HEK293 (cell line): ENCODE results near the gene FGR.

Experiments used
- CTCF ChIA-PET: fragments of 350-600 bp; formaldehyde crosslinking; extraction: SDS; loops from one replicate; lab custom pipeline; 2021; ENCODE audit warnings: antibody characterized with exemption; lab: Yijun Ruan, JAX
- POLR2A ChIA-PET: fragments of 300-600 bp; formaldehyde crosslinking; extraction: SDS; loops from one replicate; lab custom pipeline; 2020; ENCODE audit warnings: antibody characterized with exemption, inconsistent platforms; lab: Yijun Ruan, JAX
- H3K27ac ChIP-seq: fragments of 200-500 bp; sonication (Bioruptor generic); 2 replicates; pipeline ENCODE4 v1.5.1; 2014; ENCODE audit warnings: low read depth, low read length, control low read depth, inconsistent platforms; ENCODE audit errors: extremely low read depth
- H3K36me3 ChIP-seq, 2 experiments: fragments of 200-500 bp in 1 of 2; sonication (Bioruptor generic) in 1 of 2; 1 replicate in 1 of 2; 2 replicates in 1 of 2; pipeline ENCODE4 v1.5.1; 2014 to 2017; ENCODE audit warnings: inconsistent platforms in 2 of 2, low read length in 2 of 2; ENCODE audit not compliant: control insufficient read depth in 2 of 2, insufficient read depth in 1 of 2
- H3K4me1 ChIP-seq: fragments of 200-500 bp; sonication (Bioruptor generic); 2 replicates; pipeline ENCODE4 v1.5.1; 2014; ENCODE audit warnings: mild to moderate bottlenecking, low read length, inconsistent platforms; ENCODE audit not compliant: control insufficient read depth, insufficient read depth
- H3K4me3 ChIP-seq: 2 replicates; pipeline ENCODE4 v1.5.1; 2011; ENCODE audit warnings: low read depth, mild to moderate bottlenecking, control low read depth, low read length, moderate library complexity
- H3K9me3 ChIP-seq: fragments of 200-500 bp; sonication (Bioruptor generic); 2 replicates; pipeline ENCODE4 v1.5.1; 2014; ENCODE audit warnings: low read depth, low read length, inconsistent platforms; ENCODE audit not compliant: control insufficient read depth, insufficient read depth
- GLI2 ChIP-seq: fragments of 450-650 bp; formaldehyde crosslinking; IDR thresholded peaks from 2 replicates; pipeline ENCODE4; 2017; ENCODE audit warnings: missing biosample characterization, missing genetic modification characterization, low read depth, borderline replicate concordance
- KLF7 ChIP-seq: fragments of 450-650 bp; formaldehyde crosslinking; IDR thresholded peaks from 2 replicates; pipeline ENCODE4 v1.5.1; 2016; ENCODE audit warnings: missing biosample characterization, missing genetic modification characterization, borderline replicate concordance
- MZF1 ChIP-seq: fragments of 450-650 bp; formaldehyde crosslinking; IDR thresholded peaks from 2 replicates; pipeline ENCODE4 v1.5.1; 2017; ENCODE audit warnings: missing biosample characterization, missing genetic modification characterization, borderline replicate concordance
- ZNF10 ChIP-seq: fragments of 450-650 bp; formaldehyde crosslinking; IDR thresholded peaks from 2 replicates; pipeline ENCODE4 v1.5.1; 2017; ENCODE audit warnings: missing biosample characterization, missing genetic modification characterization
- ZNF114 ChIP-seq: fragments of 450-650 bp; formaldehyde crosslinking; IDR thresholded peaks from 2 replicates; pipeline ENCODE4 v1.5.0; 2017; ENCODE audit warnings: missing biosample characterization, missing genetic modification characterization
- ZNF121 ChIP-seq: fragments of 450-650 bp; formaldehyde crosslinking; IDR thresholded peaks from 2 replicates; pipeline ENCODE4 v1.5.1; 2016; ENCODE audit warnings: missing biosample characterization, missing genetic modification characterization
- ZNF155 ChIP-seq: fragments of 450-650 bp; formaldehyde crosslinking; IDR thresholded peaks from 2 replicates; pipeline ENCODE4 v1.5.1; 2016; ENCODE audit warnings: missing biosample characterization, missing genetic modification characterization
- ZNF223 ChIP-seq: fragments of 450-650 bp; formaldehyde crosslinking; IDR thresholded peaks from 2 replicates; pipeline ENCODE4 v1.5.1; 2016; ENCODE audit warnings: missing biosample characterization, missing genetic modification characterization
- ZNF292 ChIP-seq: fragments of 450-650 bp; formaldehyde crosslinking; IDR thresholded peaks from 2 replicates; pipeline ENCODE4 v1.5.1; 2016; ENCODE audit warnings: low read depth, missing biosample characterization, missing genetic modification characterization, borderline replicate concordance
- ZNF335 ChIP-seq: fragments of 450-650 bp; formaldehyde crosslinking; conservative IDR thresholded peaks from 2 replicates; pipeline ENCODE4 v1.5.1; 2016; ENCODE audit warnings: missing biosample characterization, missing genetic modification characterization
- ZNF530 ChIP-seq: fragments of 450-650 bp; formaldehyde crosslinking; IDR thresholded peaks from 2 replicates; pipeline ENCODE4 v1.5.1; 2016; ENCODE audit warnings: low read depth, missing biosample characterization, missing genetic modification characterization
- ZNF561 ChIP-seq: fragments of 450-650 bp; IDR thresholded peaks from 2 replicates; pipeline ENCODE4 v1.5.1; 2018; ENCODE audit warnings: missing biosample characterization, missing genetic modification characterization, borderline replicate concordance
- ZNF621 ChIP-seq: fragments of 450-650 bp; formaldehyde crosslinking; IDR thresholded peaks from 2 replicates; pipeline ENCODE4 v1.5.1; 2017; ENCODE audit warnings: missing biosample characterization, missing genetic modification characterization
- ZNF626 ChIP-seq: fragments of 450-650 bp; sonication (Bioruptor Pico); formaldehyde crosslinking; IDR thresholded peaks from 2 replicates; pipeline ENCODE4 v1.5.1; 2018; ENCODE audit warnings: missing biosample characterization, missing genetic modification characterization, inconsistent platforms
- ZNF629 ChIP-seq: fragments of 450-650 bp; formaldehyde crosslinking; IDR thresholded peaks from 2 replicates; pipeline ENCODE4 v1.5.1; 2017; ENCODE audit warnings: missing biosample characterization, missing genetic modification characterization
- ZNF792 ChIP-seq: fragments of 450-650 bp; formaldehyde crosslinking; IDR thresholded peaks from 2 replicates; pipeline ENCODE4 v1.5.1; 2016; ENCODE audit warnings: missing biosample characterization, missing genetic modification characterization
- ZSCAN23 ChIP-seq: fragments of 450-650 bp; formaldehyde crosslinking; IDR thresholded peaks from 2 replicates; pipeline ENCODE4 v1.5.1; 2016; ENCODE audit warnings: missing biosample characterization, missing genetic modification characterization
- ZSCAN4 ChIP-seq: fragments of 450-650 bp; formaldehyde crosslinking; IDR thresholded peaks from 2 replicates; pipeline ENCODE4 v1.5.1; 2017; ENCODE audit warnings: missing biosample characterization, missing genetic modification characterization
- ZXDB ChIP-seq: fragments of 450-650 bp; formaldehyde crosslinking; IDR thresholded peaks from 2 replicates; pipeline ENCODE4 v1.5.1; 2016; ENCODE audit warnings: missing biosample characterization, missing genetic modification characterization
- TF ChIP-seq, protein P1 (sequence below): fragments of 450-650 bp; formaldehyde crosslinking; IDR thresholded peaks from 2 replicates; pipeline ENCODE4 v1.5.1; 2016; ENCODE audit warnings: missing biosample characterization, missing genetic modification characterization
- TF ChIP-seq, protein P2 (sequence below): fragments of 450-650 bp; formaldehyde crosslinking; IDR thresholded peaks from 2 replicates; pipeline ENCODE4 v1.5.1; 2016; ENCODE audit warnings: missing biosample characterization, missing genetic modification characterization
- TF ChIP-seq, protein P3 (sequence below): fragments of 450-650 bp; formaldehyde crosslinking; IDR thresholded peaks from 2 replicates; pipeline ENCODE4 v1.5.1; 2016; ENCODE audit warnings: missing biosample characterization, missing genetic modification characterization
- TF ChIP-seq, protein P4 (sequence below): fragments of 450-650 bp; formaldehyde crosslinking; IDR thresholded peaks from 2 replicates; pipeline ENCODE4 v1.5.1; 2017; ENCODE audit warnings: missing biosample characterization, missing genetic modification characterization

FGR gene

DNA sequence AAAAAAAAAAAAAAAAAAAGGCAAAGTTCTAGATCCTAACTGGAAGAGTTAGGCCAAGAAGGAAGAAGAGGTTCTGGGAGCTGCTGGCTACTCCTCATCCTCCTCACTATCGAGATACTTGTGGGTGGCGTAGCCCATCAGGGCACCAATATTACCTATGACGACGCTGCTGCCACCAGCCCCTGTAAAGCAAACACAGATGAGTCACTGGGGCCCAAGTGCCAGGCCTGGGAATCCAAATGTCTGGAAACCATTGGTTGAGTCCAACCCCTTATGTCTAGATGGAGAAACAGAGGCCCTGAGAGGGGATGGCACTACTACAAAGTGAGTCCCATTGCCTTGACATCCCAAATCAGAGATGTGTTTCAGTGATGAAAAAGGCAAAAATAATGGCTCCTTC is 31.3 kb upstream of the FGR start:
- Histone ChIP-seq H3K36me3 (no peaks in the 10 kb centered on the region), H3K4me1 (no peaks in the 10 kb centered on the region), H3K4me3 (no peak overlapping the region), H3K27ac (no peak overlapping the region), H3K9me3 (no peaks in the 10 kb centered on the region)
- TF ChIP-seq ZNF10 (peak; percentile 86; the same call in 1 of the 2 replicates), ZNF114 (tag by site-specific recombination) (no peak), ZNF621 (tag by site-specific recombination) (no peak), ZNF155 (no peak), KLF7 (tag by site-specific recombination) (no peak), ZSCAN4 (tag by site-specific recombination) (no peak), ZSCAN23 (tag by site-specific recombination) (no peak), ZNF629 (tag by site-specific recombination) (peak; percentile 31; the same call in 1 of the 2 replicates), GLI2 (tag by site-specific recombination) (no peak), ZNF121 (no peak), ZNF626 (tag by site-specific recombination) (no peak), MZF1 (tag by site-specific recombination) (no peak), ZXDB (no peak), ZNF530 (no peak), ZNF223 (no peak), ZNF335 (tag by site-specific recombination) (no peak), ZNF292 (no peak), ZNF561 (tag by site-specific recombination) (no peak), ZNF792 (no peak)
- TF ChIP-seq, protein P1, sequence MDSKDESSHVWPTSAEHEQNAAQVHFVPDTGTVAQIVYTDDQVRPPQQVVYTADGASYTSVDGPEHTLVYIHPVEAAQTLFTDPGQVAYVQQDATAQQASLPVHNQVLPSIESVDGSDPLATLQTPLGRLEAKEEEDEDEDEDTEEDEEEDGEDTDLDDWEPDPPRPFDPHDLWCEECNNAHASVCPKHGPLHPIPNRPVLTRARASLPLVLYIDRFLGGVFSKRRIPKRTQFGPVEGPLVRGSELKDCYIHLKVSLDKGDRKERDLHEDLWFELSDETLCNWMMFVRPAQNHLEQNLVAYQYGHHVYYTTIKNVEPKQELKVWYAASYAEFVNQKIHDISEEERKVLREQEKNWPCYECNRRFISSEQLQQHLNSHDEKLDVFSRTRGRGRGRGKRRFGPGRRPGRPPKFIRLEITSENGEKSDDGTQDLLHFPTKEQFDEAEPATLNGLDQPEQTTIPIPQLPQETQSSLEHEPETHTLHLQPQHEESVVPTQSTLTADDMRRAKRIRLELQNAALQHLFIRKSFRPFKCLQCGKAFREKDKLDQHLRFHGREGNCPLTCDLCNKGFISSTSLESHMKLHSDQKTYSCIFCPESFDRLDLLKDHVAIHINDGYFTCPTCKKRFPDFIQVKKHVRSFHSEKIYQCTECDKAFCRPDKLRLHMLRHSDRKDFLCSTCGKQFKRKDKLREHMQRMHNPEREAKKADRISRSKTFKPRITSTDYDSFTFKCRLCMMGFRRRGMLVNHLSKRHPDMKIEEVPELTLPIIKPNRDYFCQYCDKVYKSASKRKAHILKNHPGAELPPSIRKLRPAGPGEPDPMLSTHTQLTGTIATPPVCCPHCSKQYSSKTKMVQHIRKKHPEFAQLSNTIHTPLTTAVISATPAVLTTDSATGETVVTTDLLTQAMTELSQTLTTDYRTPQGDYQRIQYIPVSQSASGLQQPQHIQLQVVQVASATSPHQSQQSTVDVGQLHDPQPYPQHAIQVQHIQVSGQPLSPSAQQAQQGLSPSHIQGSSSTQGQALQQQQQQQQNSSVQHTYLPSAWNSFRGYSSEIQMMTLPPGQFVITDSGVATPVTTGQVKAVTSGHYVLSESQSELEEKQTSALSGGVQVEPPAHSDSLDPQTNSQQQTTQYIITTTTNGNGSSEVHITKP (tag by site-specific recombination): 0 out of 2 replicates have a peak, but pooled peaks have one; percentile 13
- TF ChIP-seq, protein P2, sequence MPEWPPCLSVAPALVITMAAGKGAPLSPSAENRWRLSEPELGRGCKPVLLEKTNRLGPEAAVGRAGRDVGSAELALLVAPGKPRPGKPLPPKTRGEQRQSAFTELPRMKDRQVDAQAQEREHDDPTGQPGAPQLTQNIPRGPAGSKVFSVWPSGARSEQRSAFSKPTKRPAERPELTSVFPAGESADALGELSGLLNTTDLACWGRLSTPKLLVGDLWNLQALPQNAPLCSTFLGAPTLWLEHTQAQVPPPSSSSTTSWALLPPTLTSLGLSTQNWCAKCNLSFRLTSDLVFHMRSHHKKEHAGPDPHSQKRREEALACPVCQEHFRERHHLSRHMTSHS: no peak
- TF ChIP-seq, protein P3, sequence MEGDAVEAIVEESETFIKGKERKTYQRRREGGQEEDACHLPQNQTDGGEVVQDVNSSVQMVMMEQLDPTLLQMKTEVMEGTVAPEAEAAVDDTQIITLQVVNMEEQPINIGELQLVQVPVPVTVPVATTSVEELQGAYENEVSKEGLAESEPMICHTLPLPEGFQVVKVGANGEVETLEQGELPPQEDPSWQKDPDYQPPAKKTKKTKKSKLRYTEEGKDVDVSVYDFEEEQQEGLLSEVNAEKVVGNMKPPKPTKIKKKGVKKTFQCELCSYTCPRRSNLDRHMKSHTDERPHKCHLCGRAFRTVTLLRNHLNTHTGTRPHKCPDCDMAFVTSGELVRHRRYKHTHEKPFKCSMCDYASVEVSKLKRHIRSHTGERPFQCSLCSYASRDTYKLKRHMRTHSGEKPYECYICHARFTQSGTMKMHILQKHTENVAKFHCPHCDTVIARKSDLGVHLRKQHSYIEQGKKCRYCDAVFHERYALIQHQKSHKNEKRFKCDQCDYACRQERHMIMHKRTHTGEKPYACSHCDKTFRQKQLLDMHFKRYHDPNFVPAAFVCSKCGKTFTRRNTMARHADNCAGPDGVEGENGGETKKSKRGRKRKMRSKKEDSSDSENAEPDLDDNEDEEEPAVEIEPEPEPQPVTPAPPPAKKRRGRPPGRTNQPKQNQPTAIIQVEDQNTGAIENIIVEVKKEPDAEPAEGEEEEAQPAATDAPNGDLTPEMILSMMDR (tag by site-specific recombination): no peak
- TF ChIP-seq, protein P4, sequence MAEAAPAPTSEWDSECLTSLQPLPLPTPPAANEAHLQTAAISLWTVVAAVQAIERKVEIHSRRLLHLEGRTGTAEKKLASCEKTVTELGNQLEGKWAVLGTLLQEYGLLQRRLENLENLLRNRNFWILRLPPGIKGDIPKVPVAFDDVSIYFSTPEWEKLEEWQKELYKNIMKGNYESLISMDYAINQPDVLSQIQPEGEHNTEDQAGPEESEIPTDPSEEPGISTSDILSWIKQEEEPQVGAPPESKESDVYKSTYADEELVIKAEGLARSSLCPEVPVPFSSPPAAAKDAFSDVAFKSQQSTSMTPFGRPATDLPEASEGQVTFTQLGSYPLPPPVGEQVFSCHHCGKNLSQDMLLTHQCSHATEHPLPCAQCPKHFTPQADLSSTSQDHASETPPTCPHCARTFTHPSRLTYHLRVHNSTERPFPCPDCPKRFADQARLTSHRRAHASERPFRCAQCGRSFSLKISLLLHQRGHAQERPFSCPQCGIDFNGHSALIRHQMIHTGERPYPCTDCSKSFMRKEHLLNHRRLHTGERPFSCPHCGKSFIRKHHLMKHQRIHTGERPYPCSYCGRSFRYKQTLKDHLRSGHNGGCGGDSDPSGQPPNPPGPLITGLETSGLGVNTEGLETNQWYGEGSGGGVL (tag by site-specific recombination): no peak
- ChIA-PET CTCF (interaction anchor here (0.5 to 13.1 kb wide), 3 partner anchors 55 to 370 kb away, joined by 4 to 317 read pairs (median 6); no protein-coding TSS in a partner anchor), POLR2A (no interaction called here)
